HG02759 (cell line): Measurements from ENCODE around the gene PRDM4.
"Not testable (repeated sequence)": the region's sequence is repeated elsewhere in the genome, so short reads cannot be mapped to it uniquely, and the experiment has no call there.

Experiments used
- ATAC-seq: cut with Tn5 transposase; IDR thresholded peaks from one replicate; pipeline ENCODE4 v1.9.1; 2021; ENCODE audit warnings: mild to moderate bottlenecking, moderate library complexity; ENCODE audit not compliant: unreplicated experiment

Gene PRDM4

GRCh38 chr12:107704041-107704440, 56.9 kb downstream of the PRDM4 start:
- ATAC-seq: no peak

- ATAC-seq: no peak
Observed at GRCh38 chr12:107702106-107702505, 58.8 kb downstream of the PRDM4 start.

- not testable (repeated sequence) for ATAC-seq
Observed at GRCh38 chr12:107695772-107696171, 65.2 kb downstream of the PRDM4 start.

- peak; percentile 92 for ATAC-seq
Observed at GRCh38 chr12:107685360-107686248, 75.3 kb downstream of the PRDM4 start, which contains the start of gene PWP1. Gene PWP1 (plus strand): TSS chr12:107685799. CDS start chr12:107685900, 101 bp downstream.

- no peak for ATAC-seq
Observed at GRCh38 chr12:107684990-107685359, 76.0 kb downstream of the PRDM4 start.

GRCh38 chr12:107684029-107684795, 76.7 kb downstream of the PRDM4 start:
- ATAC-seq: no peak
